Osteocyte (in vitro differentiated cells): ENCODE measurements around the gene PMEPA1. TPM values are rescaled to one million over a fixed set of nuclear protein-coding genes. Genes with fewer than 3 reads are reported as not detected.

ENCODE experiments used
- DNase-seq: peaks from one replicate; pipeline ENCODE4 v3.0.0; 2021; ENCODE audit warnings: mixed read lengths; ENCODE audit not compliant: unreplicated experiment; ENCODE audit errors: extremely low spot score
- H3K27ac Mint-ChIP-seq: one replicate; pipeline ENCODE4 v1.8.0; 2021; ENCODE audit warnings: mild to moderate bottlenecking, mixed read lengths; ENCODE audit not compliant: unreplicated experiment
- H3K27me3 Mint-ChIP-seq: one replicate; pipeline ENCODE4 v1.8.0; 2021; ENCODE audit warnings: mixed read lengths; ENCODE audit not compliant: unreplicated experiment
- H3K36me3 Mint-ChIP-seq: one replicate; pipeline ENCODE4 v1.8.0; 2021; ENCODE audit warnings: mixed read lengths; ENCODE audit not compliant: unreplicated experiment
- H3K4me1 Mint-ChIP-seq: one replicate; pipeline ENCODE4 v1.8.0; 2021; ENCODE audit warnings: mixed read lengths; ENCODE audit not compliant: unreplicated experiment
- H3K4me3 Mint-ChIP-seq: one replicate; pipeline ENCODE4 v1.8.0; 2021; ENCODE audit warnings: mild to moderate bottlenecking, moderate library complexity, mixed read lengths; ENCODE audit not compliant: unreplicated experiment
- H3K9me3 Mint-ChIP-seq: one replicate; pipeline ENCODE4 v1.8.0; 2021; ENCODE audit warnings: mixed read lengths; ENCODE audit not compliant: unreplicated experiment
- total RNA-seq: library from RNA; stranded (reverse); gene quantifications from 2 replicates; pipeline ENCODE4 v1.2.1, GENCODE V29; 2021
- TF ChIP-seq, protein P1 (sequence below): fragments of 200-600 bp; sonication (generic); IDR thresholded peaks from 2 replicates; pipeline ENCODE4 v1.5.0; 2021; ENCODE audit warnings: antibody characterized with exemption, mild to moderate bottlenecking, moderate library complexity

Gene PMEPA1
- total RNA-seq, 1 donor from 2014 or later, result 24.1 TPM

DNA sequence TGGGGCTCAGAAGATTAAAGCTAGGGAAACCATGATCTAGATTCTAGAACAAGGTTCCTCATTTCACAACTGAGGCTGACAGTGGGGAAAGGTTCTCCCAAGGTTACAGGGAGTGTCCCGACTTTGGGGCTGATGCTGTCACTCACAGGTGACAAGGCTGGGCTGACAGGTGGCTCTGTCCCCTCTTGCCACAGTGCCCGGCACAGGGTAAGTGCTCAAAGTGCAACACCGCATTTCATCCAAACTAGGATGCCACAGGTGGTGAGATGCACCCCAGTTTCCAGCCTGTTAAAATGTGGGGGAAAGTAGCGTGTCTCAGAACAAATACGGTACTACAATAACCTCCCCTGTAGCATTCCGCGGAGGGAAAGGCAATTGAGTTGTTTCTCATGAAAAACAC, 97.4 kb downstream of the PMEPA1 start:
- Mint-ChIP-seq H3K27ac (no peak overlapping the region), H3K4me1 (no peaks in the 10 kb centered on the region), H3K36me3 (no peaks in the 10 kb centered on the region), H3K4me3 (no peak overlapping the region), H3K27me3 (peaks cover 54% of the 10 kb centered on the region), H3K9me3 (no peaks in the 10 kb centered on the region)
- DNase-seq, result no peak
- TF ChIP-seq, protein P1, sequence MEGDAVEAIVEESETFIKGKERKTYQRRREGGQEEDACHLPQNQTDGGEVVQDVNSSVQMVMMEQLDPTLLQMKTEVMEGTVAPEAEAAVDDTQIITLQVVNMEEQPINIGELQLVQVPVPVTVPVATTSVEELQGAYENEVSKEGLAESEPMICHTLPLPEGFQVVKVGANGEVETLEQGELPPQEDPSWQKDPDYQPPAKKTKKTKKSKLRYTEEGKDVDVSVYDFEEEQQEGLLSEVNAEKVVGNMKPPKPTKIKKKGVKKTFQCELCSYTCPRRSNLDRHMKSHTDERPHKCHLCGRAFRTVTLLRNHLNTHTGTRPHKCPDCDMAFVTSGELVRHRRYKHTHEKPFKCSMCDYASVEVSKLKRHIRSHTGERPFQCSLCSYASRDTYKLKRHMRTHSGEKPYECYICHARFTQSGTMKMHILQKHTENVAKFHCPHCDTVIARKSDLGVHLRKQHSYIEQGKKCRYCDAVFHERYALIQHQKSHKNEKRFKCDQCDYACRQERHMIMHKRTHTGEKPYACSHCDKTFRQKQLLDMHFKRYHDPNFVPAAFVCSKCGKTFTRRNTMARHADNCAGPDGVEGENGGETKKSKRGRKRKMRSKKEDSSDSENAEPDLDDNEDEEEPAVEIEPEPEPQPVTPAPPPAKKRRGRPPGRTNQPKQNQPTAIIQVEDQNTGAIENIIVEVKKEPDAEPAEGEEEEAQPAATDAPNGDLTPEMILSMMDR, result no peak

DNA sequence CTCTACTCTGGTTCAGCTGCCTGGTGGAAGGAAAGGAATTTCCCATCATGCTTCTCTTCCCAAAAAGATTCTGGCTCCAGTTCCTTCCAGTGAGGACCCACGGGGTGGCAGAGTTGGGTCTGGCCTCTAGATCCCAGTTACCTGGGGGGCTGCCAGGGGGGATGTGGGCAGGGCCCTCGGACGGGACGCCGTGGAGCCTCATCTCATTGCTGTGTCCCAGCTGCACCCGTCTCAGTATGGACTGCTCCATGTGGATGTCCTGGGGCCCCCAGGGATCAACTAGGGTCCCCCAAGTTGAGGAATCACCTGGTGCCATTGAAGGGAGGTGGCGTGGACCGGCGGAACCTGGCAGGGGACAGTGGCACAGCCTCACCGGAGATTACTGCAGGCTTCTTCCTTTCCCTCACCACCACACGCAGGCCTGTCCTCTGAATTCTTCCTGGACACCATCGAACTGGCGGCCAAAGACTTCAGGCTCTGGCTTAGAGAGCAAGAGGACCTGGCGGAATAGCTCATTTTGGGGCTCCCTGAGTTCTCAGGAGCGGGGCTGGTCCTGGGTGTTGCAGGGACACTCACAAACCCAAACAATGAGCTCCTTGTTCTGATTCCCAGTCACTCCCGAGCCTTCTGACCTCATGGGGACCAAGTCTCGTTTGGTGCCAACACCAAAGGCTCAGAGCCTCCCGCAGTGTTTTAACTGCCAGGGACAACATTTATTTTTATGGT, 98.1 kb downstream of the PMEPA1 start:
- Mint-ChIP-seq H3K4me1 (no peaks in the 10 kb centered on the region), H3K27me3 (peaks cover 52% of the 10 kb centered on the region), H3K36me3 (no peaks in the 10 kb centered on the region), H3K27ac (no peak overlapping the region), H3K9me3 (no peaks in the 10 kb centered on the region), H3K4me3 (no peak overlapping the region)
- TF ChIP-seq, protein P1, result no peak
- DNase-seq, result no peak

DNA sequence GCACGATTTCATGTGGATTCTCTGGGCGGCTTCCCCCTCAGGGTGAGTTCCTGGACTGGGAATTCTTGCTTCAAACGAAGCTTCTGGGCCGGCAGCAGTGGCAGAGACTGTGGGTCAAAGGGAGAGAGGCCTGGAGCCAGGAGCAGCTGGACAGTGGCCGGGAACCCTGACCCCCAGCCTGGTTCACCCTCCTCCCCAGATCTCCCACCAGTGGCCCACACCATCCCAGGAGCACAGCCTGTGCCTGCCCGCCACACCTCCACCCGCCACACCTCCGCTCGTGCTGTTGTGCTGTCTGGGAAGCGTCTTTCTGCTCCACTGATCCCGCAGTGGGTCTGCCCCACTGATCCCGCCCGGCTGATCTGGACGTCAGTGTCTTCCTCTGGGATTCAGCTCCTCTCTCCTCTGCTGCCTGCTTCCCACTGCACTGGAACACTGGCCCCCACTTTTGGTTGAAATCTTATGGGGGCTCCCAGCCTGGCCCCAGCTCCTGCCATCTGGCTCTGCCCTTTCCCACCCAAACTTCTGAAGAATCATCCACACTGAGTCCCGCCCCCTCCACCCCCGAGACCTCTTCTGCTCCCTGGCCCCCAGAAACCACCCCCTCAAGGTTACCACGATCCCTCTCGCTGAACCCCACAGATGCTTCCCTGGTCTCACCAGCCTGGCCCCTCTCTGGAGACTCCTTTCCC, 99.4 kb downstream of the PMEPA1 start:
- DNase-seq, result no peak
- Mint-ChIP-seq H3K36me3 (no peaks in the 10 kb centered on the region), H3K4me3 (no peak overlapping the region), H3K4me1 (no peaks in the 10 kb centered on the region), H3K27me3 (peaks cover 50% of the 10 kb centered on the region), H3K27ac (no peak overlapping the region), H3K9me3 (no peaks in the 10 kb centered on the region)
- TF ChIP-seq, protein P1, result no peak

DNA sequence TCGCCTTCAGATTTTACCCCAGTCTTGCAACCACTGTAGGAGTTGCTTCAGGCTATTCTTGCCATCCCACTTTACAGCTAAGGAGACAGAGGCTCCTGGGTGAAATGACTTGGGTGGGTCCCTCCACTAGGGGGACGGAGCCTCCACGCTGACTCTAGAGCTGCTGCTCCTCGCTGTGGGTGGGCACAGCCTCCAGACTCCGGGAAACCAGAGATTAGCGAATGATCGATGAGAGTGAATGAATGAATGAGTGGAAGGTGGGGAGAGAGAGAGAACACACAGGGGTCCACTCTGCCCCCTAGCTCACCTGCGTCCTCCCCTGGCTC, 100.0 kb downstream of the PMEPA1 start:
- H3K27me3 Mint-ChIP-seq, result peaks cover 48% of the 10 kb centered on the region
- DNase-seq, result no peak
- H3K4me1 Mint-ChIP-seq, result no peaks in the 10 kb centered on the region
- TF ChIP-seq, protein P1, result no peak
- H3K4me3 Mint-ChIP-seq, result no peak overlapping the region
- H3K36me3 Mint-ChIP-seq, result no peaks in the 10 kb centered on the region
- no peaks in the 10 kb centered on the region for H3K9me3 Mint-ChIP-seq
- H3K27ac Mint-ChIP-seq, result no peak overlapping the region

DNA sequence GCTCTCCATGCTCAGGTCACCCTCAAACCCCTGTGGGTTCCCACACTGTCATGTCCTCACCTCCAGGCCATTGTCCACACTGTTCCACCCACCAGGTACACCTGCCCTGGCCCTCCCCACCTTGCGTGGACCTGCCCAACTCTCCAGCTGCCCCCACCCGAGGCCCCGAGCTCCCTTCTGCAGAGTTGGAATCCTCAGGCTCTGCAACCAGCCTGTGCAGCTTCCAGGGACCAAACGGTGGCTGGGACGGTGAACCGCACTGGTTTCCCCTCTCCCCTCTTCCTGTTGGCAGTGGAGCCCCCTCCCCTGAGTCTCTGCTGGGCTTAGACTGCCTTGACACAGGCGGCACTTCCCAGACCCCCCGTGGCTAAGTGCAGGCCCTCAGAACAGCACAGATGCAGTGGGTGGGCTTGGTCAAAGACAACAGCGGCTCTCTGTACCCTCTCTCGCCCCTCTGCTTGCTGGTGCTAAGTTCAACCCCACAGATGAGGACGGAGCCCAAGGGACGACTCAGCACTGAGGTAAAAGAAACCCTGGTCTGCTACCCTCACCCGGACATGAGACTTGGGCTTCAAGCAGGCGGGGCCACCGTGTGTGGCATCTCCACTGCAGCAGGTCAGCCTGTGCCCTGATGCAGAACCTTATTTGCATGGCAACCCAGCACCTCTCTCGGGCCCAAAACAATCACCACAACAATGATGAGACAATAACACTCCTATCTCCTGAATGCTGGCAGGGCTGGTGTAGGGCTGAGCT, 100.6 kb downstream of the PMEPA1 start:
- peaks cover 48% of the 10 kb centered on the region for H3K27me3 Mint-ChIP-seq
- no peaks in the 10 kb centered on the region for H3K9me3 Mint-ChIP-seq
- H3K4me3 Mint-ChIP-seq, result no peak overlapping the region
- no peaks in the 10 kb centered on the region for H3K36me3 Mint-ChIP-seq
- TF ChIP-seq, protein P1, result no peak
- H3K4me1 Mint-ChIP-seq, result no peaks in the 10 kb centered on the region
- no peak for DNase-seq
- no peak overlapping the region for H3K27ac Mint-ChIP-seq
